Kidney epithelial cell (primary cell): ENCODE data around the gene CCR6. TPM values are rescaled to one million over a fixed set of nuclear protein-coding genes. Genes with fewer than 3 reads are reported as not detected.

ENCODE experiments used
- DNase-seq: peaks from one replicate; pipeline ENCODE4 v3.0.0-alpha.2; 2010; ENCODE audit warnings: low read depth
- H3K27me3 ChIP-seq: 2 replicates; pipeline ENCODE4 v1.6.0; 2011; ENCODE audit warnings: low read length; ENCODE audit not compliant: control insufficient read depth, insufficient read depth
- H3K36me3 ChIP-seq: 2 replicates; pipeline ENCODE4 v1.5.1; 2011; ENCODE audit warnings: low read length; ENCODE audit not compliant: control insufficient read depth, insufficient read depth
- H3K4me3 ChIP-seq: 2 replicates; pipeline ENCODE4 v1.5.1; 2011; ENCODE audit warnings: low read depth, mild to moderate bottlenecking, control low read depth, low read length
- total RNA-seq: library from RNA; depleted of rRNA; stranded (reverse); fragments of >200 nt; gene quantifications from 2 replicates; pipeline ENCODE4 v1.2.3, GENCODE V29; 2015
- TF ChIP-seq, protein P1 (sequence below): IDR thresholded peaks from 2 replicates; pipeline ENCODE4 v1.5.1; 2011; ENCODE audit warnings: mild to moderate bottlenecking, moderate library complexity, low read length, control low read depth, inconsistent platforms; ENCODE audit not compliant: insufficient read depth, poor library complexity, severe bottlenecking

The CCR6 gene
- total RNA-seq, 1 donor from 2014 or later, result not detected

DNA sequence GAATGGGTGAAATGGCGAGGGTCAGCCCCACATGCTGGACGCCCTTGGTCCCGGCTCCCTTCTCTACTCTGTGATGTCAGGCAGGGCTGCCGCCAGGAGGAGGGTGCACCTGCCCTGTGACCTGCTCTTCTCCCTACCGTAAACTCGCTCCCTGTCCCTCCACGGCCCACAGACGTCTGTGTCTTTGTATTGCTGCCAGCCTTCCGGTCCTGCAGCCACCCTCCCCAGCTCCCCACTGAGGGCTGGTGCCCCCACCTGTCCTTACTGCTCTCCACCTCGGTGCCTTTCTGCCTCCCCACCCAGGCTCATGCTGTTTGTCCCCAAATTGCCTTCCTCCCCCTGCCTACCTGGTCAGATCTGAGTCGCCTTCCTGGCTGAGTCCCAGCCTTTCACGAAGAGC, 4.1 kb upstream of the CCR6 start:
- peaks cover 16% of the 10 kb centered on the region for H3K27me3 ChIP-seq
- TF ChIP-seq, protein P1, sequence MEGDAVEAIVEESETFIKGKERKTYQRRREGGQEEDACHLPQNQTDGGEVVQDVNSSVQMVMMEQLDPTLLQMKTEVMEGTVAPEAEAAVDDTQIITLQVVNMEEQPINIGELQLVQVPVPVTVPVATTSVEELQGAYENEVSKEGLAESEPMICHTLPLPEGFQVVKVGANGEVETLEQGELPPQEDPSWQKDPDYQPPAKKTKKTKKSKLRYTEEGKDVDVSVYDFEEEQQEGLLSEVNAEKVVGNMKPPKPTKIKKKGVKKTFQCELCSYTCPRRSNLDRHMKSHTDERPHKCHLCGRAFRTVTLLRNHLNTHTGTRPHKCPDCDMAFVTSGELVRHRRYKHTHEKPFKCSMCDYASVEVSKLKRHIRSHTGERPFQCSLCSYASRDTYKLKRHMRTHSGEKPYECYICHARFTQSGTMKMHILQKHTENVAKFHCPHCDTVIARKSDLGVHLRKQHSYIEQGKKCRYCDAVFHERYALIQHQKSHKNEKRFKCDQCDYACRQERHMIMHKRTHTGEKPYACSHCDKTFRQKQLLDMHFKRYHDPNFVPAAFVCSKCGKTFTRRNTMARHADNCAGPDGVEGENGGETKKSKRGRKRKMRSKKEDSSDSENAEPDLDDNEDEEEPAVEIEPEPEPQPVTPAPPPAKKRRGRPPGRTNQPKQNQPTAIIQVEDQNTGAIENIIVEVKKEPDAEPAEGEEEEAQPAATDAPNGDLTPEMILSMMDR, result no peak

DNA sequence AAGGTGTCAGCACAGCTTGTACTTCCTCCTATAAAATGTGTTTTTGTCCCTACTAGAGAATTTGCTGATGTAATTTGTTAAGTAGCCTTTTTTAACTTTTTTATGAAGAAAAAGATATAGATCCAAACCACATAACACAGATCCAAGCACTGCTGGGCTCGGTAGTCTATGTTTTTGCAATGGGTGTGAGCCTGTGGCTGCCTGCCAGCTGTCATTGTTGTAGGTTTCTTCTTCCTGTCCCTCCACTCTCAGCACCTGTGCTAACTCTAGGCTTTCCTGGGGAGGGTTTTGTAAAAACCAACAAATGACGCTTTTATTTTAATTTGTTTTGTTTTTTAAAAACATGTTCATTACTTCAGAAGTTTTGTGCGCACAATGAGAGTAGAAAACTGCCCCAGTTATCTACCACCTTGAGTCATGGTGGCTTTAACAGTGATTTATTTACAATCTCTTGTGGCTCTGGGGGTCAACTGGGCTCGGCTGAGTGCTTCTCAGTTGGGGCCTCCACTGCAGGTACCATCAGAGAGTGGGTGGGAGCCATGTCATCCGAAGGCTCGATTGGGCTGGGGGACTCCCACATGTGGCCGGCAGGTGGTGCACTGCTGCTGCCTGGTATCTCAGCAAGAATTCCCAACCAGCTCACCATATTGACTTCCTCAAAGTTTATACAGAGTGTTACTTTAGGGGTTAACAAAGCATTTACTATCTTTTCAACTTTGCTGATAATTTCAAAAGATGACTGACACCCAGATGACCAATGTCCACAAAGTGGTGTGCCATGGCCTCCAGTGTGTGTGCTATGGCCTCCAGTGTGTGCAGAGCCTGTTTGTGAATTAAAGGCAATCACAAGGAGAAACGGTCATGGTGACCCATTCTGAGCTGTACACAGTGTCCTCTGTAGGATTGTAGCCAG, 3.0 kb upstream of the CCR6 start:
- Histone ChIP-seq H3K27me3 (peaks cover 8% of the 10 kb centered on the region), H3K4me3 (no peak overlapping the region), H3K36me3 (no peaks in the 10 kb centered on the region)
- TF ChIP-seq, protein P1, result no peak
- no peak for DNase-seq

More for the DNA sequence above, 4.1 kb upstream of the CCR6 start:
- DNase-seq, result no peak
- no peak overlapping the region for H3K4me3 ChIP-seq
- no peaks in the 10 kb centered on the region for H3K36me3 ChIP-seq

DNA sequence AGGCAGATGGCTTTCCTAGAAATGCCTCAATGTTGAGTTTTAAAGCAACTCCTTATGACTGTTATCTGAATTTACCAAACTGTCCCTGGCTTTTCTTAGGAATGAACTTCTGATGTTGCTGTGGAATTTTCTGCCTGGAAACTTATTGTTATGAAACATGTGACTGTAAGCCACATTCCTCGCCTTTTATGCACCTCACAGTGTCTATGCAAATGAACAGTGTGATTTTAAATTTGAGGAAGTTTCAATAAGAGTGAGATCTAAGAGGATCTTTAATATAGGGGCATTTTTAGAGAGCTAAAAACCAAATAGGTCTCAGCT, 2.4 kb upstream of the CCR6 start:
- DNase-seq, result no peak
- Histone ChIP-seq H3K4me3 (no peak overlapping the region), H3K36me3 (no peaks in the 10 kb centered on the region), H3K27me3 (peaks cover 6% of the 10 kb centered on the region)
- TF ChIP-seq, protein P1, result no peak

- DNase-seq, result no peak
- TF ChIP-seq, protein P1, result no peak
- Histone ChIP-seq H3K27me3 (peaks cover 3% of the 10 kb centered on the region), H3K4me3 (no peak overlapping the region), H3K36me3 (no peaks in the 10 kb centered on the region)
Observed at GRCh38 chr6:167121335-167121841, 1.5 kb upstream of the CCR6 start.

GRCh38 chr6:167122041-167122826, 662 bp upstream of the CCR6 start:
- TF ChIP-seq, protein P1, result no peak
- peaks cover 2% of the 10 kb centered on the region for H3K27me3 ChIP-seq
- H3K36me3 ChIP-seq, result no peaks in the 10 kb centered on the region
- H3K4me3 ChIP-seq, result no peak overlapping the region
- no peak for DNase-seq
